Measurements from ENCODE around the gene HOMER3. TPM values are rescaled to one million over a fixed set of nuclear protein-coding genes. Genes with fewer than 3 reads are reported as not detected.
A peak's percentile ranks its signal among the peaks of the same experiment; 100 is the strongest.

The HOMER3 gene
- total RNA-seq: 10 to 100 TPM; 27.5 to 29.0 TPM

- intact Hi-C loops (cut with DNase I): no loop called here
- peak within 1 kb of the TSS in 1 of 4 donors; percentile 1 for H3K27ac ChIP-seq
These were observed at the start of gene HOMER3 for GRCh38 chr19:18940769-18941627. Gene HOMER3, minus strand, starts transcription at chr19:18941217. Its CDS starts 2,235 bp downstream, at chr19:18938982.

GRCh38 chr19:18990128-18990708 lies 49.2 kb upstream of the HOMER3 start:
- 65 to 82% methylated on average over 2 to 5 of the region's 5 CpGs for WGBS, 2 donors
- H3K4me1 ChIP-seq: no peaks in the 10 kb centered on the region
- H3K27me3 ChIP-seq: no peaks in the 10 kb centered on the region
- H3K4me3 ChIP-seq: no peak overlapping the region
- DNase-seq (no peak), ATAC-seq (no peak)
- intact Hi-C loops (cut with DNase I): no loop called here
- no peak overlapping the region for H3K27ac ChIP-seq
- no peaks in the 10 kb centered on the region for H3K9me3 ChIP-seq
- H3K36me3 ChIP-seq (replicated peaks in 1 of 2; ENCODE audit: insufficient read depth in 1 of 2, low read depth in 2 of 2): peaks cover 0 to 7% of the 10 kb centered on the region in 2 donors
- TF ChIP-seq CTCF (IDR thresholded peaks at IDR 0.05): no peak
- TF ChIP-seq POLR2A (IDR thresholded peaks at IDR 0.05): no peak

More at GRCh38 chr19:18940769-18941627, at the start of gene HOMER3:
- TF ChIP-seq POLR2A (IDR thresholded peaks at IDR 0.05) (no peak), CTCF (IDR thresholded peaks at IDR 0.05) (peak in 5 of 7 experiments; percentile 20 to 67 (median 54))
- ATAC-seq: peak; percentile 92
- DNase-seq: peak; percentile 71 to 87 (median 80)
- whole genome bisulfite sequencing, 2 donors: 2 to 5% methylated on average over 16 to 65 of the region's 81 CpGs
- Histone ChIP-seq H3K36me3 (replicated peaks in 1 of 2; ENCODE audit: insufficient read depth in 1 of 2, low read depth in 2 of 2) (no peaks in the 10 kb centered on the region), H3K4me1 (peaks cover 17% of the 10 kb centered on the region), H3K4me3 (peak within 1 kb of the TSS; percentile 47 to 52), H3K27me3 (no peaks in the 10 kb centered on the region), H3K9me3 (no peaks in the 10 kb centered on the region)

GRCh38 chr19:18989316-18989715 lies 48.3 kb upstream of the HOMER3 start:
- intact Hi-C loops (cut with DNase I): no loop called here
- ATAC-seq: no peak
- TF ChIP-seq CTCF (IDR thresholded peaks at IDR 0.05) (no peak), POLR2A (IDR thresholded peaks at IDR 0.05) (no peak)

GRCh38 chr19:18987456-18987855 lies 46.4 kb upstream of the HOMER3 start:
- no peak overlapping the region for H3K4me3 ChIP-seq
- no peaks in the 10 kb centered on the region for H3K27me3 ChIP-seq
- H3K4me1 ChIP-seq: no peaks in the 10 kb centered on the region
- intact Hi-C loops (cut with DNase I): no loop called here
- no peak overlapping the region for H3K27ac ChIP-seq
- DNase-seq (no peak), ATAC-seq (no peak)
- no peak for TF ChIP-seq POLR2A (IDR thresholded peaks at IDR 0.05)
- no peak for TF ChIP-seq CTCF (IDR thresholded peaks at IDR 0.05)
- H3K36me3 ChIP-seq (replicated peaks in 1 of 2; ENCODE audit: insufficient read depth in 1 of 2, low read depth in 2 of 2): no peaks in the 10 kb centered on the region
- no peaks in the 10 kb centered on the region for H3K9me3 ChIP-seq
- WGBS, 2 donors: 40 to 60% methylated on average over 2 to 4 of the region's 4 CpGs

More at GRCh38 chr19:18989316-18989715, 48.3 kb upstream of the HOMER3 start:
- Histone ChIP-seq H3K36me3 (replicated peaks in 1 of 2; ENCODE audit: insufficient read depth in 1 of 2, low read depth in 2 of 2) (peaks cover 0 to 5% of the 10 kb centered on the region in 2 donors), H3K27me3 (no peaks in the 10 kb centered on the region), H3K9me3 (no peaks in the 10 kb centered on the region), H3K27ac (no peak overlapping the region), H3K4me3 (no peak overlapping the region), H3K4me1 (no peaks in the 10 kb centered on the region)
- no peak for DNase-seq
- WGBS, 2 donors: 60 to 66% methylated on average over 9 to 10 of the region's 10 CpGs
